GM20000 (cell line): ENCODE measurements around the gene KIF13A.

Source experiments
- DNase-seq: peaks from one replicate; pipeline ENCODE4 v3.0.0; 2012; ENCODE audit warnings: low spot score
- CTCF ChIP-seq: IDR thresholded peaks from 2 replicates; pipeline ENCODE4 v1.5.1; 2012; ENCODE audit warnings: mild to moderate bottlenecking, control low read depth; ENCODE audit errors: extremely low read depth, missing control alignments

The KIF13A gene

GRCh38 chr6:17965397-17965796, 22.0 kb downstream of the KIF13A start:
- no peak for DNase-seq
- TF ChIP-seq CTCF, result no peak

GRCh38 chr6:17964633-17965032, 22.8 kb downstream of the KIF13A start:
- TF ChIP-seq CTCF, result no peak
- DNase-seq, result no peak

DNA sequence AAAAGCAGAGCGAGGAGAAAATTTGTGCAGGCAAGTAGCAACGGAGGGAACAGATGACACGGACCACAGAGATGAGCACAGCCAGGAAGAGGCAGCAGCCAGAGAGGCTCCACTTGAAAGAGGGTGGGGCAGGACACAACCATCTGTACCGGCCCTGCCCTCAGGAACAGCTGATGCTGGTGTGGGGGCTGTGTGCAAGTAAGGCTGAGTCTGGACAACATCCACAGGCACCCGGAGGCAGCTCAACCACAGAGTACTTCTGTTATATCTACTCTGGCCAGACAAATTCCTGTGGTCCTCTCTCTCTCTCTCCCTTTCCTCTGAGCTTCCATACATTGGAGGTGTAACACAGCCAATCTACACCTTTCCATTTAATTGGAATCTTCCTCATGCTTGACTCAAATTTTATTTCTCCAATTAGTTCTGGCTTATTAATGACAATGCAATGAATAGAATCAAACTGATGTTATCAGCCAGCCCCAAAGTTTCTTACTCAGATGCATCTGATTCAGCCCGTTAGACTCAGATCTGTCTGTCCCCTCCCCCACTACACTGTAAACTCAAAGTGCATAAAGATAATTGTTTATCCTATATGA, 24.9 kb downstream of the KIF13A start:
- DNase-seq, result no peak
- TF ChIP-seq CTCF, result no peak

- no peak for TF ChIP-seq CTCF
- no peak for DNase-seq
These were observed 28.1 kb downstream of the KIF13A start for GRCh38 chr6:17959302-17959701.

DNA sequence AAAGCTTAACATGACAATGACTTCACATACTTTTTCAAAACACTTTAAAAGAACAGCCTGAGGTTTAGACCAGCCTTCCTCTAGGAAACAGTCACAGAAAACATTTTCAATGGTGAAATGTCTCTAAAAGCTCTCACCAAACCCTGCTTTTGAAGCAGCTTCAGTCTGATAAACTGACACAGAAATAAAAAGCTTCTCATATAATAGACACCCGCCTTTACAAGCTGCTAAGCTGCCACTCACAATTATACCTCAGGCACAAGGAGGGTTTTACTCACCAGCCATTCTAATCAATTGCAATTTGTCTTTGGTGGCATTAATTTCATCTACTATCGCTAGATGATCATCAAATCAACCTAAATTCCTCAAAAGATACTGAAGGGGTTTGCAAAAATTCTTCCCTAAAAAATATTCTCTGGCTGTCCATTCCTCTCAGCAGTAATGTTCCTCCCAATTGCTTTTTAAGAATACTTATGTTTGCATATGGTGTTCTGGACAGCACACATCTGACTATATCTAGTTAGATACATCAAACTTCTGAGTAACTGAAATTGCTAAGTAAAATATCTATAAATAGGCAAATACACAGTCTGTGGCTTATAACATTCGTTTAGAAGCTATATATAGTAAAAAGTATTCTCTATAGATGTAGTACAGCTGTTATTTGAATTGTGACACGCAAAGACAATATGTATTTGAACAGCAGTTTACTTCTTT, 29.4 kb downstream of the KIF13A start:
- no peak for DNase-seq
- TF ChIP-seq CTCF, result no peak

DNA sequence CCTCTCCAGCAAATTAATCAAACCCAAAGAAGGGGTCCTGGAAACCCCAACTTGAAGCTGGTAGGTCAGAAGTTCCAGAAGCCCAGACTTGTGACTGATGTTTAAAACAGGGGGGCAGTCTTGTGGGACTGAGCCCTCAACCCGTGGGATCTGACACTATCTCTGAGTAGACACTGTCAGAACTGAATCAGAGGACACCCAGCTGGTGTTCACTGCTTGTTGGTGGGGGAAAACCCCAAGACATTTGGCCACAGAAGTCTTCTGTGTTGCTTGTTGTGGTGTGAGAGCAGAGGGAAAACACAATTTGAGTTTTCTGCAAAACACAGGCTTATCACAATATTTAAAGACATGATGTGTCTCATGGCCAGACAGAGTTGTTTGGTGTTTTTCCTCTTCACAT, 29.9 kb downstream of the KIF13A start:
- TF ChIP-seq CTCF, result no peak
- no peak for DNase-seq

- DNase-seq, result no peak
- TF ChIP-seq CTCF, result no peak
These were observed 30.3 kb downstream of the KIF13A start for GRCh38 chr6:17957086-17957485.
